HepG2 (cell line): ENCODE measurements around the gene CPEB4. TPM values are rescaled to one million over a fixed set of nuclear protein-coding genes. Genes with fewer than 3 reads are reported as not detected.

Source experiments
- ARHGAP35 ChIP-seq: sonication (generic); formaldehyde crosslinking; IDR thresholded peaks from 2 replicates; pipeline ENCODE4 v1.9.0; 2022; ENCODE audit warnings: mild to moderate bottlenecking, inconsistent platforms, moderate library complexity, missing genetic modification reagents, borderline replicate concordance
- DMAP1 ChIP-seq: IDR thresholded peaks from 2 replicates; pipeline ENCODE4 v1.6.1; 2016
- DRAP1 ChIP-seq: IDR thresholded peaks from 2 replicates; pipeline ENCODE4 v1.6.1; 2016; ENCODE audit warnings: missing genetic modification reagents, missing compliant biosample characterization
- ELF4 ChIP-seq: sonication (generic); formaldehyde crosslinking; IDR thresholded peaks from 2 replicates; pipeline ENCODE4 v1.5.0; 2020; ENCODE audit warnings: missing genetic modification reagents, mild to moderate bottlenecking, moderate library complexity, borderline replicate concordance
- IRF1 ChIP-seq: sonication (generic); formaldehyde crosslinking; IDR thresholded peaks from 2 replicates; pipeline ENCODE4 v1.4.0; 2020; ENCODE audit warnings: low read depth, mild to moderate bottlenecking, missing genetic modification reagents
- IRF2 ChIP-seq: IDR thresholded peaks from 2 replicates; pipeline ENCODE4 v1.6.1; 2018; ENCODE audit warnings: missing genetic modification reagents, missing compliant biosample characterization
- JARID2 ChIP-seq: sonication (generic); formaldehyde crosslinking; IDR thresholded peaks from 2 replicates; pipeline ENCODE4 v1.8.1; 2023; ENCODE audit warnings: missing genetic modification reagents, inconsistent platforms; ENCODE audit not compliant: insufficient replicate concordance
- MIER3 ChIP-seq: IDR thresholded peaks from 2 replicates; pipeline ENCODE4 v1.6.1; 2016; ENCODE audit warnings: missing compliant biosample characterization, borderline replicate concordance
- SOX13 ChIP-seq, 3 experiments: fragments of 450-650 bp in 1 of 3; sonication (generic) in 1 of 3; formaldehyde crosslinking in 1 of 3; IDR thresholded peaks in 2 of 3; conservative IDR thresholded peaks in 1 of 3; 2 replicates each; pipeline versions ENCODE4 v1.5.0 to v1.6.1; 2016 to 2020; ENCODE audit warnings: antibody characterized with exemption in 1 of 3, mild to moderate bottlenecking in 1 of 3, missing compliant biosample characterization in 1 of 3, missing genetic modification reagents in 1 of 3, moderate library complexity in 1 of 3
- ZBTB33 ChIP-seq: sonication (generic); formaldehyde crosslinking; IDR thresholded peaks from 2 replicates; pipeline ENCODE4 v1.4.0; 2020; ENCODE audit warnings: missing genetic modification reagents
- ZBTB4 ChIP-seq: sonication (generic); formaldehyde crosslinking; IDR thresholded peaks from 2 replicates; pipeline ENCODE4 v1.4.0; 2020; ENCODE audit warnings: missing genetic modification reagents, mild to moderate bottlenecking, borderline replicate concordance
- ZBTB7B ChIP-seq: sonication (generic); formaldehyde crosslinking; IDR thresholded peaks from 2 replicates; pipeline ENCODE4 v1.4.0; 2020; ENCODE audit warnings: missing genetic modification reagents
- ZMAT3 ChIP-seq: sonication (generic); formaldehyde crosslinking; conservative IDR thresholded peaks from 2 replicates; pipeline ENCODE4 v1.7.0; 2021; ENCODE audit warnings: missing genetic modification reagents
- ZNF281 ChIP-seq: sonication (generic); formaldehyde crosslinking; IDR thresholded peaks from 2 replicates; pipeline ENCODE4 v1.4.0; 2020; ENCODE audit warnings: missing genetic modification reagents, borderline replicate concordance
- ZNF335 ChIP-seq: sonication (generic); formaldehyde crosslinking; IDR thresholded peaks from 2 replicates; pipeline ENCODE4 v1.4.0; 2020; ENCODE audit warnings: missing genetic modification reagents
- ZNF878 ChIP-seq: sonication (generic); formaldehyde crosslinking; IDR thresholded peaks from 2 replicates; pipeline ENCODE4 v1.8.1; 2023; ENCODE audit warnings: mild to moderate bottlenecking, missing genetic modification reagents, moderate library complexity
- polyA plus RNA-seq, 8 experiments: library from polyadenylated mRNA; depleted of rRNA in 3 of 8; stranded (reverse) in 7 of 8; unstranded in 1 of 8; fragments of >200 nt; fragmentation: Illumina TruSeq in 4 of 8; extraction: Trizol in 4 of 8; gene quantifications; 2 replicates each; pipeline versions ENCODE4 v1.2.1 to v1.2.3, GENCODE V29; 2011 to 2016; ENCODE audit warnings: low read depth in 4 of 8, missing spikeins in 1 of 8, mixed read lengths in 1 of 8; ENCODE audit not compliant: insufficient read depth in 1 of 8
- total RNA-seq, 5 experiments: library from RNA; depleted of rRNA; stranded (reverse); fragments of >200 nt; fragmentation: Illumina TruSeq; extraction: Trizol; gene quantifications; 2 replicates each; pipeline ENCODE4 v1.2.3, GENCODE V29; 2016; ENCODE audit warnings: low read depth in 1 of 5

Gene CPEB4
- total and polyA plus RNA-seq, 2 of the 13 experiments (the other 11 are each of a cell fraction or from before 2014, with no cell fraction given): 7.7 to 26.7 TPM

- TF ChIP-seq IRF1: no peak
- peak; percentile 88; the same call in 1 of the 2 replicates for TF ChIP-seq IRF2 (CRISPR knock-in tag)
- no peak for TF ChIP-seq ZNF335 (CRISPR knock-in tag)
- 0 out of 2 replicates have a peak, but pooled peaks have one; percentile 4 for TF ChIP-seq ZBTB33 (CRISPR knock-in tag)
- peak; percentile 53; the same call in 1 of the 2 replicates for TF ChIP-seq ZBTB4 (CRISPR knock-in tag)
- peak; percentile 92 for TF ChIP-seq MIER3 (CRISPR knock-in tag)
- 0 out of 2 replicates have a peak, but pooled peaks have one; percentile 31 for TF ChIP-seq ZNF878 (CRISPR knock-in tag)
- TF ChIP-seq JARID2 (CRISPR knock-in tag): no peak
- peak; percentile 88 for TF ChIP-seq ELF4 (CRISPR knock-in tag)
- TF ChIP-seq ZMAT3 (CRISPR knock-in tag): peak; percentile 58; the same call in 1 of the 2 replicates
- TF ChIP-seq ZNF281 (CRISPR knock-in tag): peak; percentile 93
- peak; percentile 97 for TF ChIP-seq SOX13 (IDR thresholded peaks at IDR 0.05)
- TF ChIP-seq SOX13 (CRISPR knock-in tag; conservative IDR thresholded peaks at IDR 0.05 in 1 of 2, IDR thresholded peaks at IDR 0.05 in 1 of 2): peak in 1 of 2 experiments; percentile 99; a peak in 2 of 4 replicates
- peak; percentile 60; the same call in 1 of the 2 replicates for TF ChIP-seq DMAP1 (CRISPR knock-in tag)
- TF ChIP-seq ARHGAP35 (CRISPR knock-in tag): no peak
- TF ChIP-seq ZBTB7B (CRISPR knock-in tag): no peak
- TF ChIP-seq DRAP1 (CRISPR knock-in tag): peak; percentile 60; the same call in 1 of the 2 replicates
Observed at GRCh38 chr5:173941758-173942401, 53.7 kb downstream of the CPEB4 start (continued).
